Activated CD8-positive, alpha-beta memory T cell treated with anti-CD3 and anti-CD28 coated beads for 36 hours (primary cell): ENCODE results near the gene NBEAL1. TPM values are rescaled to one million over a fixed set of nuclear protein-coding genes. Genes with fewer than 3 reads are reported as not detected.
"Not testable (repeated sequence)": the region's sequence is repeated elsewhere in the genome, so short reads cannot be mapped to it uniquely, and the experiment has no call there.

Experiments
- CTCF ChIA-PET: fragments of 350-600 bp; sonication (Branson Sonifier 250); formaldehyde crosslinking; loops from one replicate; lab custom pipeline; 2021; ENCODE audit warnings: antibody characterized with exemption; lab: Charles Lee
- POLR2A ChIA-PET: fragments of 350-600 bp; sonication (Branson Sonifier 250); formaldehyde crosslinking; loops from one replicate; lab custom pipeline; 2021; ENCODE audit warnings: antibody characterized with exemption; lab: Charles Lee
- total RNA-seq, 2 experiments: library from RNA; stranded (reverse); gene quantifications; one replicate each; pipeline ENCODE4 v1.2.3, GENCODE V29; 2021

The NBEAL1 gene
- 1 to 10 TPM; 9.8 to 10.0 TPM for total RNA-seq

GRCh38 chr2:203014456-203015199, at the start of gene NBEAL1:
NBEAL1 (plus strand) TSS chr2:203014875; CDS start chr2:203016385, 1,510 bp downstream.
- CTCF ChIA-PET: no interaction called here

GRCh38 chr2:202965810-202966460, 48.7 kb upstream of the NBEAL1 start:
- CTCF ChIA-PET: no interaction called here

More at GRCh38 chr2:203014456-203015199, at the start of gene NBEAL1:
- POLR2A ChIA-PET: interaction anchor here (1.3 kb wide), 1 partner anchor 224 kb away, joined by 4 read pairs; the partner anchor contains the start of gene CYP20A1

GRCh38 chr2:202969404-202969803, 45.3 kb upstream of the NBEAL1 start:
- CTCF ChIA-PET: not testable (repeated sequence)
- POLR2A ChIA-PET: interaction anchor here (0.8 kb wide), 1 partner anchor 12 kb away, joined by 4 read pairs; no protein-coding TSS in a partner anchor

More at GRCh38 chr2:202965810-202966460, 48.7 kb upstream of the NBEAL1 start:
- POLR2A ChIA-PET: no interaction called here

- ChIA-PET POLR2A (no interaction called here), CTCF (no interaction called here)
Measured at GRCh38 chr2:202976809-202977208, 37.9 kb upstream of the NBEAL1 start.

- ChIA-PET CTCF (no interaction called here), POLR2A (no interaction called here)
Measured at GRCh38 chr2:202982779-202983491, 31.7 kb upstream of the NBEAL1 start.

GRCh38 chr2:202989749-202990148, 24.9 kb upstream of the NBEAL1 start:
- CTCF ChIA-PET: no interaction called here
- POLR2A ChIA-PET: no interaction called here

GRCh38 chr2:202990501-202990900, 24.2 kb upstream of the NBEAL1 start:
- CTCF ChIA-PET: interaction anchor here (0.6 kb wide), 1 partner anchor 57 kb away, joined by 3 read pairs; no protein-coding TSS in a partner anchor
- POLR2A ChIA-PET: no interaction called here

GRCh38 chr2:202997113-202997512, 17.6 kb upstream of the NBEAL1 start:
- POLR2A ChIA-PET, CTCF ChIA-PET: not testable (repeated sequence)

- POLR2A ChIA-PET: no interaction called here
- CTCF ChIA-PET: no interaction called here
Measured at GRCh38 chr2:203002054-203002821, 12.4 kb upstream of the NBEAL1 start.

GRCh38 chr2:203003716-203004115, 11.0 kb upstream of the NBEAL1 start:
- CTCF ChIA-PET: no interaction called here
- POLR2A ChIA-PET: no interaction called here

- CTCF ChIA-PET: no interaction called here
- POLR2A ChIA-PET: no interaction called here
Measured at GRCh38 chr2:203016716-203017115, 2.0 kb downstream of the NBEAL1 start.

GRCh38 chr2:203018181-203018580, 3.5 kb downstream of the NBEAL1 start:
- CTCF ChIA-PET: no interaction called here

GRCh38 chr2:203019142-203019541, 4.5 kb downstream of the NBEAL1 start:
- ChIA-PET POLR2A (no interaction called here), CTCF (no interaction called here)

More at GRCh38 chr2:203018181-203018580, 3.5 kb downstream of the NBEAL1 start:
- POLR2A ChIA-PET: interaction anchor here (0.6 kb wide), 1 partner anchor 105 kb away, joined by 4 read pairs; no protein-coding TSS in a partner anchor

GRCh38 chr2:203021991-203022390, 7.3 kb downstream of the NBEAL1 start:
- POLR2A ChIA-PET: no interaction called here
- CTCF ChIA-PET: no interaction called here

- POLR2A ChIA-PET: interaction anchor here (0.6 kb wide), 1 partner anchor 142 kb away, joined by 5 read pairs; no protein-coding TSS in a partner anchor
- CTCF ChIA-PET: no interaction called here
Measured at GRCh38 chr2:203022751-203023150, 8.1 kb downstream of the NBEAL1 start.

GRCh38 chr2:203025592-203025991, 10.9 kb downstream of the NBEAL1 start:
- CTCF ChIA-PET: no interaction called here
- POLR2A ChIA-PET: no interaction called here

- ChIA-PET POLR2A (no interaction called here), CTCF (no interaction called here)
Measured at GRCh38 chr2:203030545-203030944, 15.9 kb downstream of the NBEAL1 start.

GRCh38 chr2:203030991-203031390, 16.3 kb downstream of the NBEAL1 start:
- ChIA-PET POLR2A (no interaction called here), CTCF (no interaction called here)

- CTCF ChIA-PET: no interaction called here
- POLR2A ChIA-PET: no interaction called here
Measured at GRCh38 chr2:203033395-203033794, 18.7 kb downstream of the NBEAL1 start.
